Measurements from ENCODE around the gene LMAN2. TPM values are rescaled to one million over a fixed set of nuclear protein-coding genes. Genes with fewer than 3 reads are reported as not detected.
A peak's percentile ranks its signal among the peaks of the same experiment; 100 is the strongest.

Gene LMAN2
- total RNA-seq, 1 donor from 2014 or later, result 103 TPM

DNA sequence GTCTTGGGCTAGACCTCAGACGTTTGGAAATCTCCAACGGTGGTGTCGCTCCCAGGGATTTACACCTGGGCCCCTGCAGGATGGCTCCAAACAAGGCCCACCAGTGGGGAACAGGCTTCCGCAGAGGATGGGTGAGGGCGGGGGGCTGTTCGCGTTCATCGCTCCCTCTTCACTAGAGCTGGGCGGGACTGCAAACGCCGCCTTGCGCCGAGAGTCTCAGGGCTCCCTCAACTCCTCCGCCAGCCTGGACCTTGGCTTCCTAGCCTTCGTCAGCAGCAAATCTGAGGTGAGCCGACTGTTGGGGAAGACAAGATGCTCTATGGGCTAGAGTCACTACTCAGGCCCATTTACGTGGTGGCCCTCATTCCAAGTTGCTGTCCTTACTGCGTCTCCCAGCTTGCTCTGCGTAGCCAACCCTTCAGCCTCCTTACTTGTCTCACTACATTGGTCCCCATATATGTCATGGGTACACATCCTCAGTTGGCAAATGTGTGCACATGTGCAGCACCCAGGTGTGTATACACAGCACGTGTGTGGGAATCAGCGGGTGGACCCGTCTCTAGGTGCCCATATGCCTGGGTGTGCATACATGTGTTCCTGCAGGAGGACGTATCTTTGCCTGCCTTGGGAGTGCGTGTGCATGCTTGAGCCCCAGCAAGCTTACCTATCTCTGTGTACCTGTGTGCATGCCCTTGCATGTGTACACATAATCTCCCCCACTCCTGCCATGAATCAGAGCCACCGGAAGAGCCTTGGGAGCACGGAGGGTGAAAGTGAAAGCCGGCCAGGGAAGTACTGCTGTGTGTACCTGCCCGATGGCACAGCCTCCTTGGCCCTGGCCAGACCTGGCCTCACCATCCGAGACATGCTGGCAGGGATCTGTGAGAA lies 16.8 kb upstream of the LMAN2 start:
- peak overlapping the region; percentile 62 for H3K4me3 Mint-ChIP-seq (ENCODE audit: unreplicated experiment)
- FAIRE-seq, result no peak
- peaks cover 3% of the 10 kb centered on the region for H3K27me3 Mint-ChIP-seq (ENCODE audit: low read depth, unreplicated experiment)
- Histone ChIP-seq H3K4me1 (ENCODE audit: insufficient read depth, low read length) (peaks cover 25% of the 10 kb centered on the region), H4K20me1 (ENCODE audit: insufficient read depth, low read length) (no peaks in the 10 kb centered on the region), H3K36me3 (ENCODE audit: insufficient read depth, low read length) (no peaks in the 10 kb centered on the region), H3K9ac (ENCODE audit: low read length) (no peak overlapping the region), H3K27me3 (ENCODE audit: insufficient read depth, low read length) (peaks cover 7% of the 10 kb centered on the region), H3K79me2 (ENCODE audit: insufficient read depth, low read length) (no peaks in the 10 kb centered on the region), H3K4me2 (ENCODE audit: low read length) (peak overlapping the region; percentile 95), H3K4me3 (ENCODE audit: insufficient read depth, low read depth, low read length) (no peak overlapping the region), H2AFZ (ENCODE audit: low read depth, low read length) (no peak overlapping the region), H3K9me3 (ENCODE audit: insufficient read depth, low read depth, low read length) (no peaks in the 10 kb centered on the region), H3K27ac (ENCODE audit: low read depth, low read length) (no peak overlapping the region)
- peaks cover 9% of the 10 kb centered on the region for H3K36me3 Mint-ChIP-seq (ENCODE audit: low read depth, unreplicated experiment)
- peaks cover 3% of the 10 kb centered on the region for H3K9me3 Mint-ChIP-seq (ENCODE audit: unreplicated experiment)
- H3K27ac Mint-ChIP-seq (ENCODE audit: unreplicated experiment), result no peak overlapping the region
- no peak for DNase-seq (ENCODE audit: low read depth)
- TF ChIP-seq, protein P1, sequence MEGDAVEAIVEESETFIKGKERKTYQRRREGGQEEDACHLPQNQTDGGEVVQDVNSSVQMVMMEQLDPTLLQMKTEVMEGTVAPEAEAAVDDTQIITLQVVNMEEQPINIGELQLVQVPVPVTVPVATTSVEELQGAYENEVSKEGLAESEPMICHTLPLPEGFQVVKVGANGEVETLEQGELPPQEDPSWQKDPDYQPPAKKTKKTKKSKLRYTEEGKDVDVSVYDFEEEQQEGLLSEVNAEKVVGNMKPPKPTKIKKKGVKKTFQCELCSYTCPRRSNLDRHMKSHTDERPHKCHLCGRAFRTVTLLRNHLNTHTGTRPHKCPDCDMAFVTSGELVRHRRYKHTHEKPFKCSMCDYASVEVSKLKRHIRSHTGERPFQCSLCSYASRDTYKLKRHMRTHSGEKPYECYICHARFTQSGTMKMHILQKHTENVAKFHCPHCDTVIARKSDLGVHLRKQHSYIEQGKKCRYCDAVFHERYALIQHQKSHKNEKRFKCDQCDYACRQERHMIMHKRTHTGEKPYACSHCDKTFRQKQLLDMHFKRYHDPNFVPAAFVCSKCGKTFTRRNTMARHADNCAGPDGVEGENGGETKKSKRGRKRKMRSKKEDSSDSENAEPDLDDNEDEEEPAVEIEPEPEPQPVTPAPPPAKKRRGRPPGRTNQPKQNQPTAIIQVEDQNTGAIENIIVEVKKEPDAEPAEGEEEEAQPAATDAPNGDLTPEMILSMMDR (IDR thresholded peaks at IDR 0.05; ENCODE audit: insufficient read depth, low read depth, low read length), result no peak
- no peak for TF ChIP-seq EZH2 (IDR thresholded peaks at IDR 0.05; ENCODE audit: insufficient read depth, low read length)
- peaks cover 6% of the 10 kb centered on the region for H3K4me1 Mint-ChIP-seq (ENCODE audit: low read depth, unreplicated experiment)

DNA sequence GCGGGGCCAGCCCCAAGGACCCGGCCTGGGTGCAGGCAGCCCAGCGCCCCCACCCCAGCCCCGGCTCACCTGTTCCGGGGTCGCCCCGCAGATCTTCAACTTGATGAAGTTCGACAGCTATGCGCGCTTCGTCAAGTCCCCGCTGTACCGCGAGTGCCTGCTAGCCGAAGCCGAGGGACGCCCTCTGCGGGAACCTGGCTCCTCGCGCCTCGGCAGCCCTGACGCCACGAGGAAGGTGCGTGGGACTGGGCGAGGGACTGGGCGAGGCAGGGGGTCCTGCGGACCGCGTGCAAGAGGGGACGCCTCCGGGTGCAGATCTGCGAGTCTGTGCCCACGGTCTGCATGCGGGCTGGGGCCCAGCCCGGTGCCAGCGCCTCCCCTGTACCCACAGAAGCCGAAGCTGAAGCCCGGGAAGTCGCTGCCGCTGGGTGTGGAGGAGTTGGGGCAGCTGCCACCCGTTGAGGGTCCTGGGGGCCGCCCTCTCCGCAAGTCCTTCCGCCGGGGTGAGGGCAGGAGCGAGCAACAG lies 15.9 kb upstream of the LMAN2 start:
- TF ChIP-seq, protein P1 (IDR thresholded peaks at IDR 0.05; ENCODE audit: insufficient read depth, low read depth, low read length), result no peak
- no peak for TF ChIP-seq EZH2 (IDR thresholded peaks at IDR 0.05; ENCODE audit: insufficient read depth, low read length)
- Mint-ChIP-seq H3K4me1 (ENCODE audit: low read depth, unreplicated experiment) (peaks cover 6% of the 10 kb centered on the region), H3K27ac (ENCODE audit: unreplicated experiment) (no peak overlapping the region), H3K9me3 (ENCODE audit: unreplicated experiment) (peaks cover 3% of the 10 kb centered on the region), H3K27me3 (ENCODE audit: low read depth, unreplicated experiment) (peaks cover 4% of the 10 kb centered on the region), H3K4me3 (ENCODE audit: unreplicated experiment) (no peak overlapping the region), H3K36me3 (ENCODE audit: low read depth, unreplicated experiment) (peaks cover 9% of the 10 kb centered on the region)
- Histone ChIP-seq H4K20me1 (ENCODE audit: insufficient read depth, low read length) (no peaks in the 10 kb centered on the region), H3K27me3 (ENCODE audit: insufficient read depth, low read length) (peaks cover 7% of the 10 kb centered on the region), H3K79me2 (ENCODE audit: insufficient read depth, low read length) (no peaks in the 10 kb centered on the region), H3K4me1 (ENCODE audit: insufficient read depth, low read length) (peaks cover 26% of the 10 kb centered on the region), H3K4me2 (ENCODE audit: low read length) (peak overlapping the region; percentile 95), H3K9ac (ENCODE audit: low read length) (no peak overlapping the region), H2AFZ (ENCODE audit: low read depth, low read length) (peak overlapping the region; percentile 96), H3K27ac (ENCODE audit: low read depth, low read length) (no peak overlapping the region), H3K9me3 (ENCODE audit: insufficient read depth, low read depth, low read length) (no peaks in the 10 kb centered on the region), H3K4me3 (ENCODE audit: insufficient read depth, low read depth, low read length) (peak overlapping the region; percentile 39), H3K36me3 (ENCODE audit: insufficient read depth, low read length) (no peaks in the 10 kb centered on the region)
- FAIRE-seq, result no peak
- DNase-seq (ENCODE audit: low read depth), result no peak

Measured in astrocyte (in vitro differentiated cells and primary cell).